ENCODE results near the gene PSPH.

The PSPH gene

GRCh38 chr7:55980266-55980665 lies 71.0 kb downstream of the PSPH start:
- H3K4me3 ChIP-seq (ENCODE audit: low read depth, low read length): no peak overlapping the region
- TF ChIP-seq, protein P1, sequence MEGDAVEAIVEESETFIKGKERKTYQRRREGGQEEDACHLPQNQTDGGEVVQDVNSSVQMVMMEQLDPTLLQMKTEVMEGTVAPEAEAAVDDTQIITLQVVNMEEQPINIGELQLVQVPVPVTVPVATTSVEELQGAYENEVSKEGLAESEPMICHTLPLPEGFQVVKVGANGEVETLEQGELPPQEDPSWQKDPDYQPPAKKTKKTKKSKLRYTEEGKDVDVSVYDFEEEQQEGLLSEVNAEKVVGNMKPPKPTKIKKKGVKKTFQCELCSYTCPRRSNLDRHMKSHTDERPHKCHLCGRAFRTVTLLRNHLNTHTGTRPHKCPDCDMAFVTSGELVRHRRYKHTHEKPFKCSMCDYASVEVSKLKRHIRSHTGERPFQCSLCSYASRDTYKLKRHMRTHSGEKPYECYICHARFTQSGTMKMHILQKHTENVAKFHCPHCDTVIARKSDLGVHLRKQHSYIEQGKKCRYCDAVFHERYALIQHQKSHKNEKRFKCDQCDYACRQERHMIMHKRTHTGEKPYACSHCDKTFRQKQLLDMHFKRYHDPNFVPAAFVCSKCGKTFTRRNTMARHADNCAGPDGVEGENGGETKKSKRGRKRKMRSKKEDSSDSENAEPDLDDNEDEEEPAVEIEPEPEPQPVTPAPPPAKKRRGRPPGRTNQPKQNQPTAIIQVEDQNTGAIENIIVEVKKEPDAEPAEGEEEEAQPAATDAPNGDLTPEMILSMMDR (IDR thresholded peaks at IDR 0.05; ENCODE audit: insufficient read depth, low read depth, low read length, missing control alignments): no peak
- DNase-seq (ENCODE audit: low read depth): no peak

- TF ChIP-seq, protein P1 (IDR thresholded peaks at IDR 0.05; ENCODE audit: insufficient read depth, low read depth, low read length, missing control alignments): no peak
- DNase-seq (ENCODE audit: low read depth): no peak
Measured at GRCh38 chr7:55977831-55978230, 73.4 kb downstream of the PSPH start.

DNA sequence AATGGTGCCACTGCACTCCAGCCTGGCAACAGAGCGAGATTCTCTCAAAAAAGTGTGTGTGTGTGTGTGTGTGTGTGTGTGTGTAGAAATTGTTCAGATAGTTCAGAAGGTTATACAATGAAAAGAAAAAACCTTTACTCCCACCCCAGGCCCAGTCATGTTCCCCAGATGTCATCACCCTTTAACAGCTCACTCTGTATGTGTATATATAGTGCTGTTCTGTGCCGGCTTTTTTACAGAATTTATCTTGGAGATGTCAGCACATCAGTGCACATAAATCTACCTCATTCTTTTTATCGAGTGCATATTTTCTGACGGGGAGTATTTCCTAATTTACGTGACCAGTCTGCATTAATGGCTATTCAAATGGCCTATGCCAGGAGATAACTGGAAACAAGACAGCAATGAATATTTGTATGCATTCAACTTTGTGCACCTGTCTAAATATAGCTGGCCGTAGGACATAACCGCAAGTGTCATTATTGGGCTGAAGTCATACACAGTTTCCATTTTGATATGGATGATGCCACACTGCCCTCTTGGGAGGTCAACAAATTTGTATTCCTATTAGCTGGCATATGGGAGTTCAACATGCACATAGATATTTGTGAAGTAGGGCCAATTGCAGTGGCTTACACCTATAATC lies 75.1 kb downstream of the PSPH start:
- H3K4me3 ChIP-seq (ENCODE audit: low read depth, low read length): no peak overlapping the region
- TF ChIP-seq, protein P1 (IDR thresholded peaks at IDR 0.05; ENCODE audit: insufficient read depth, low read depth, low read length, missing control alignments): no peak
- no peak for DNase-seq (ENCODE audit: low read depth)

More at GRCh38 chr7:55977831-55978230, 73.4 kb downstream of the PSPH start:
- H3K4me3 ChIP-seq (ENCODE audit: low read depth, low read length): no peak overlapping the region

GRCh38 chr7:55973747-55974250 lies 77.4 kb downstream of the PSPH start:
- TF ChIP-seq, protein P1 (IDR thresholded peaks at IDR 0.05; ENCODE audit: insufficient read depth, low read depth, low read length, missing control alignments): no peak
- no peak overlapping the region for H3K4me3 ChIP-seq (ENCODE audit: low read depth, low read length)
- DNase-seq (ENCODE audit: low read depth): no peak

GRCh38 chr7:55970978-55971377 lies 80.3 kb downstream of the PSPH start:
- no peak overlapping the region for H3K4me3 ChIP-seq (ENCODE audit: low read depth, low read length)
- DNase-seq (ENCODE audit: low read depth): no peak
- TF ChIP-seq, protein P1 (IDR thresholded peaks at IDR 0.05; ENCODE audit: insufficient read depth, low read depth, low read length, missing control alignments): no peak

- DNase-seq (ENCODE audit: low read depth): no peak
- H3K4me3 ChIP-seq (ENCODE audit: low read depth, low read length): no peak overlapping the region
- TF ChIP-seq, protein P1 (IDR thresholded peaks at IDR 0.05; ENCODE audit: insufficient read depth, low read depth, low read length, missing control alignments): no peak
Measured at GRCh38 chr7:55970561-55970960, 80.7 kb downstream of the PSPH start.

GRCh38 chr7:55969391-55969790 lies 81.9 kb downstream of the PSPH start:
- no peak overlapping the region for H3K4me3 ChIP-seq (ENCODE audit: low read depth, low read length)
- TF ChIP-seq, protein P1 (IDR thresholded peaks at IDR 0.05; ENCODE audit: insufficient read depth, low read depth, low read length, missing control alignments): no peak
- no peak for DNase-seq (ENCODE audit: low read depth)
